SK-N-SH (cell line): ENCODE measurements around the gene EXOC6B.

Experiments used
- JUND ChIP-seq: IDR thresholded peaks from 2 replicates; pipeline ENCODE4 v1.4.0; 2012
- RCOR1 ChIP-seq: fragments of 150-350 bp; IDR thresholded peaks from 2 replicates; pipeline ENCODE4 v1.6.1; 2017; ENCODE audit warnings: antibody characterized with exemption, low read length
- ZBTB33 ChIP-seq: IDR thresholded peaks from 2 replicates; pipeline ENCODE4 v1.4.0; 2012; ENCODE audit warnings: low read depth, borderline replicate concordance

- TF ChIP-seq ZBTB33: no peak
- no peak for TF ChIP-seq JUND
- TF ChIP-seq RCOR1: no peak
Observed at GRCh38 chr2:72133721-72134407, 692.0 kb downstream of the EXOC6B start.
